ENCODE data around the gene SLC38A10. TPM values are rescaled to one million over a fixed set of nuclear protein-coding genes. Genes with fewer than 3 reads are reported as not detected.

Gene SLC38A10
- polyA plus RNA-seq, 4 donors: 41.7 to 77.7 (median 51.1) TPM

- no peak for DNase-seq (ENCODE audit: low read depth in 4 of 4, low spot score in 3 of 4)
Measured at GRCh38 chr17:81196505-81197408, 98.3 kb downstream of the SLC38A10 start.

- DNase-seq (ENCODE audit: low read depth in 4 of 4, low spot score in 3 of 4): no peak
Measured at GRCh38 chr17:81195941-81196495, 99.1 kb downstream of the SLC38A10 start.

Other genes starting within 250 kb of the SLC38A10 start
- under 1 TPM in 3 of 4 donors, not detected in 1; 0.27 to 0.39 (median 0.38) TPM for gene PVALEF, start 129.8 kb downstream of the SLC38A10 start, polyA plus RNA-seq (ENCODE audit: insufficient read length in 4 of 4)
- gene AATK, start 129.1 kb downstream of the SLC38A10 start, polyA plus RNA-seq (ENCODE audit: insufficient read length in 4 of 4): 1 to 10 TPM; 3.3 to 5.7 (median 4.6) TPM
- 10 to 100 TPM; 12.3 to 26.9 (median 15.0) TPM for gene CEP131, start 72.3 kb downstream of the SLC38A10 start, polyA plus RNA-seq (ENCODE audit: insufficient read length in 4 of 4)
- 10 to 100 TPM; 12.0 to 33.0 (median 14.7) TPM for gene TEPSIN, start 56.3 kb downstream of the SLC38A10 start, polyA plus RNA-seq (ENCODE audit: insufficient read length in 4 of 4)
- 10 to 100 TPM; 36.7 to 67.0 (median 46.7) TPM for gene NDUFAF8, start 56.0 kb downstream of the SLC38A10 start, polyA plus RNA-seq (ENCODE audit: insufficient read length in 4 of 4)
- gene BAHCC1, start 100.2 kb upstream of the SLC38A10 start, polyA plus RNA-seq (ENCODE audit: insufficient read length in 4 of 4): 10 to 100 TPM; 15.3 to 31.2 (median 17.6) TPM
- 1,000 to 10,000 TPM; 2,973 to 3,218 (median 3,183) TPM for gene ACTG1, start 217.5 kb upstream of the SLC38A10 start, polyA plus RNA-seq (ENCODE audit: insufficient read length in 4 of 4)
- 1 to 10 TPM; 1.2 to 2.5 (median 1.7) TPM for gene FSCN2, start 233.1 kb upstream of the SLC38A10 start, polyA plus RNA-seq (ENCODE audit: insufficient read length in 4 of 4)